Lower leg skin (tissue), 3 donors: ENCODE measurements around the gene PPCS.

ENCODE experiments used
- CTCF ChIP-seq, 3 donors: fragments of 450-650 bp; IDR thresholded peaks; one replicate each; pipeline ENCODE4 v1.5.1; 2016; ENCODE audit warnings: antibody characterized with exemption in 3 of 3, mild to moderate bottlenecking in 3 of 3, moderate library complexity in 2 of 3
- POLR2A ChIP-seq, 2 donors: fragments of 450-650 bp; IDR thresholded peaks; one replicate each; pipeline ENCODE4 v1.6.1; 2016 to 2017; ENCODE audit warnings: antibody characterized with exemption in 2 of 2, mild to moderate bottlenecking in 1 of 2, moderate library complexity in 1 of 2

GRCh38 chr1:42430286-42431135 lies 25.8 kb upstream of the PPCS start:
- TF ChIP-seq CTCF (IDR thresholded peaks at IDR 0.05) (no peak), POLR2A (IDR thresholded peaks at IDR 0.05) (no peak)
